KMS-11 (cell line): ENCODE measurements around the gene FAM193A.

Source experiments
- H2AFZ ChIP-seq: fragments of 200-600 bp; sonication (generic); 2 replicates; pipeline ENCODE4 v1.6.1; 2016; ENCODE audit warnings: antibody characterized with exemption, mixed run types, low read depth
- H3K27ac ChIP-seq: fragments of 200-600 bp; sonication (generic); 2 replicates; pipeline ENCODE4 v1.6.1; 2016; ENCODE audit warnings: mild to moderate bottlenecking, mixed run types
- H3K27me3 ChIP-seq: fragments of 200-600 bp; sonication (generic); 2 replicates; pipeline ENCODE4 v1.6.1; 2017; ENCODE audit warnings: mild to moderate bottlenecking, low read depth, mixed run types, moderate library complexity; ENCODE audit not compliant: insufficient read depth
- H3K36me3 ChIP-seq: fragments of 200-600 bp; sonication (generic); 2 replicates; pipeline ENCODE4 v1.6.1; 2017; ENCODE audit warnings: mild to moderate bottlenecking, mixed run types; ENCODE audit not compliant: insufficient read depth
- H3K4me1 ChIP-seq: fragments of 200-600 bp; sonication (generic); 2 replicates; pipeline ENCODE4 v1.6.1; 2016; ENCODE audit warnings: mild to moderate bottlenecking, low read depth, mixed run types; ENCODE audit not compliant: poor library complexity, severe bottlenecking
- H3K4me2 ChIP-seq: fragments of 200-600 bp; sonication (generic); 2 replicates; pipeline ENCODE4 v1.7.0; 2016; ENCODE audit warnings: mild to moderate bottlenecking, mixed run types
- H3K4me3 ChIP-seq: fragments of 200-600 bp; sonication (generic); IDR thresholded peaks from 2 replicates; pipeline ENCODE4 v1.6.1; 2017; ENCODE audit warnings: low read depth, low read length, mixed read lengths; ENCODE audit not compliant: insufficient read depth
- H3K79me2 ChIP-seq: fragments of 200-600 bp; sonication (generic); 2 replicates; pipeline ENCODE4 v1.6.1; 2016; ENCODE audit warnings: low read depth, mixed run types; ENCODE audit not compliant: insufficient read depth
- H3K9ac ChIP-seq: fragments of 200-600 bp; sonication (generic); 2 replicates; pipeline ENCODE4 v1.6.1; 2016; ENCODE audit warnings: mild to moderate bottlenecking, mixed run types
- H4K20me1 ChIP-seq: fragments of 200-600 bp; sonication (generic); 2 replicates; pipeline ENCODE4 v1.6.1; 2016; ENCODE audit warnings: mild to moderate bottlenecking, mixed run types; ENCODE audit not compliant: insufficient read depth
- TF ChIP-seq, protein P1 (sequence below): fragments of 200-600 bp; sonication (generic); conservative IDR thresholded peaks from 2 replicates; pipeline ENCODE4 v1.6.1; 2017; ENCODE audit warnings: low read depth, mild to moderate bottlenecking, antibody characterized with exemption, low read length, moderate library complexity, mixed read lengths

The FAM193A gene

DNA sequence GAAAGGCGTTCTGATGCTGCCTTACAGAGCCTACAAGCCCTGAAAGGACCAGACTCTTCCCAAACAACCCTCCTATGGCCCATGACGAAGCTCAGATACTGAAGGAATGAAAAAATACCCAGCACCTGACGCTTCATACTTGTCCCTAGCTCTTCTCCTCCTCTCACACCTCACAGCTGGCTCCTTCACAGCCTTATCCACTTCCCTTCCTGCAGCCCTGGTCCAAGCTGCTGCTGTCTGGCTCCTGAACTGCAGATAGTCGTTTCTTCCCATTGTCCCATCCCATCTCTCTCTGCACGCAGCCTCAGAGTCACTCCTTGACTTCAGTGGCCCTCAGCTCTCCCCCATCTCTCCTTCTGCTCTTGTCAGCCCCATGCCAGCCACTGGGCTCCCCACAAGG lies 56.6 kb downstream of the FAM193A start:
- Histone ChIP-seq H3K27me3 (no peaks in the 10 kb centered on the region), H3K4me3 (no peak overlapping the region), H4K20me1 (no peaks in the 10 kb centered on the region), H3K79me2 (peaks cover 32% of the 10 kb centered on the region), H3K36me3 (no peaks in the 10 kb centered on the region), H3K27ac (no peak overlapping the region), H3K4me1 (peaks cover 21% of the 10 kb centered on the region), H3K9ac (no peak overlapping the region), H2AFZ (no peak overlapping the region), H3K4me2 (no peak overlapping the region)
- TF ChIP-seq, protein P1, sequence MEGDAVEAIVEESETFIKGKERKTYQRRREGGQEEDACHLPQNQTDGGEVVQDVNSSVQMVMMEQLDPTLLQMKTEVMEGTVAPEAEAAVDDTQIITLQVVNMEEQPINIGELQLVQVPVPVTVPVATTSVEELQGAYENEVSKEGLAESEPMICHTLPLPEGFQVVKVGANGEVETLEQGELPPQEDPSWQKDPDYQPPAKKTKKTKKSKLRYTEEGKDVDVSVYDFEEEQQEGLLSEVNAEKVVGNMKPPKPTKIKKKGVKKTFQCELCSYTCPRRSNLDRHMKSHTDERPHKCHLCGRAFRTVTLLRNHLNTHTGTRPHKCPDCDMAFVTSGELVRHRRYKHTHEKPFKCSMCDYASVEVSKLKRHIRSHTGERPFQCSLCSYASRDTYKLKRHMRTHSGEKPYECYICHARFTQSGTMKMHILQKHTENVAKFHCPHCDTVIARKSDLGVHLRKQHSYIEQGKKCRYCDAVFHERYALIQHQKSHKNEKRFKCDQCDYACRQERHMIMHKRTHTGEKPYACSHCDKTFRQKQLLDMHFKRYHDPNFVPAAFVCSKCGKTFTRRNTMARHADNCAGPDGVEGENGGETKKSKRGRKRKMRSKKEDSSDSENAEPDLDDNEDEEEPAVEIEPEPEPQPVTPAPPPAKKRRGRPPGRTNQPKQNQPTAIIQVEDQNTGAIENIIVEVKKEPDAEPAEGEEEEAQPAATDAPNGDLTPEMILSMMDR = no peak

DNA sequence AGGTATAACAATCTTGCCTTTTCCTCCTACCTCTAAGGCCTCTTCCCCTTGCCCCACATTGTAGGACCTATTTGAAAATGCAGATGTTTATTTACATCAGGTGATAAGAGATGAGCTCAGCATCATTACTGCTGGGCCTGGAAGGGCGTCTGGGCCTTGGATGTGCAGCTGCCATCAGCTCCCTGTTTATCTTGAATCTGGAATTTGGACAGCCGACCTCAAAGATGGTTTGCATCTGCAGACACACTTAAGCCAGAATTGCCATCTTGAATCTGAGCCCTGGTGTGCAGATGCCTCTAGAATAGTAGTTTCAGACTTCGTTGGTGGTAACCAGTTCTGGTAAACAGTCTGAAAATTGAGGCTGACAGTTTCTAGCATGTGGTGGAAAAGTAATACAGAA lies 59.0 kb downstream of the FAM193A start:
- Histone ChIP-seq H3K4me2 (no peak overlapping the region), H4K20me1 (no peaks in the 10 kb centered on the region), H3K27ac (no peak overlapping the region), H3K79me2 (peaks cover 28% of the 10 kb centered on the region; the same call in 1 of the 2 replicates), H3K9ac (no peak overlapping the region), H3K4me1 (peaks cover 26% of the 10 kb centered on the region), H3K36me3 (no peaks in the 10 kb centered on the region), H2AFZ (no peak overlapping the region), H3K27me3 (no peaks in the 10 kb centered on the region), H3K4me3 (no peak overlapping the region)
- TF ChIP-seq, protein P1 = no peak

DNA sequence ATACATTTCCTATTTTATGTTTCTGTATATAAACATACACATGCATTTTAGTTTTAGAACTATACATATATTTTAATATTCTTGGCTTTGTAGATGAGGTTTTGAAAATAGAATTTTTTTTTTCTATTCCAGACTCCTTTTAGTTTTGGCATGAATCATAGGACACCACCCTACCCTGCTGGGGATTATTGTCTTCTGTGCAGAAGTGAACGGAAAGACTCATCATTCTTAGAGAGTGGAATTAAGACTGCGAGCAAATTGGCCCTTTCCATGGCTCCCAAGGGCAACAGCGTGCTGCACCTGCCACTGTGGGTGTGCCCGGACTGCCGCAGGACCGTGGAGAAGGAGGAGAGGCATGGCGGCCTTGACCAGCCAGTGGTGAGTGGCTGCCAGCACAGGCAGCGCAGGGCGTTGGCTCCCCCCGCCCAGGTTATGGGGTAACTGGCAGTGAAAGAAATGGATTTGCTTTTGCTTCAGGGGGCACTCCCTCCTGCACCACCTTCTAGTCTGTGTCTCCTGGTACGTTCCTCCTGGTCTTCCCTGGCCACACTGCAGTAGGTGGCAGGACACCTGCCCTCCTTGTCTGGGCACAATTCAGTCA lies 59.6 kb downstream of the FAM193A start:
- H3K27me3 ChIP-seq = no peaks in the 10 kb centered on the region
- no peak overlapping the region for H3K4me2 ChIP-seq
- no peak overlapping the region for H3K4me3 ChIP-seq
- no peaks in the 10 kb centered on the region for H3K36me3 ChIP-seq
- no peak overlapping the region for H2AFZ ChIP-seq
- H4K20me1 ChIP-seq = no peaks in the 10 kb centered on the region
- TF ChIP-seq, protein P1 = no peak
- H3K4me1 ChIP-seq = peaks cover 26% of the 10 kb centered on the region
- no peak overlapping the region for H3K27ac ChIP-seq
- no peak overlapping the region for H3K9ac ChIP-seq
- H3K79me2 ChIP-seq = peaks cover 32% of the 10 kb centered on the region; the same call in 1 of the 2 replicates

DNA sequence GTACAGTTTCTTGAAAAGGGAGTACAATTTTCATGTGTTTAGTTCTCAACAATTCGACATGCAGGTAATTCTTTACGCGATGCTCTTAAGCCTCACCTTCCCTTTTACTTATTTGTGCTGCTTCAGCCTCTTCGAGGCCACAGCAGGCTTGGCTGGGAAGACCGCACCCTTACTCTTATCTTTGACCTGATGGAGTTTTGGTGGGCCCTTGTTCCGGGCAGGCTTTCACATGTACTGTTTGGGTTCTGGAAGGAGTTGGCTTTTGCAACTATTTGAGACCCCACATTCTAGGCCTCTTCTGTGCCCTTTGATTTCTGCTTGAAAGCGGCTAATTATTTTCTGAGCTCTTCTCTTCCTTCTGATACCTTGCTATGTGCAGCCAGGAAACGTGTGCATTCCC lies 60.2 kb downstream of the FAM193A start:
- no peaks in the 10 kb centered on the region for H3K36me3 ChIP-seq
- H2AFZ ChIP-seq = no peak overlapping the region
- peaks cover 26% of the 10 kb centered on the region for H3K4me1 ChIP-seq
- no peak overlapping the region for H3K27ac ChIP-seq
- H3K4me3 ChIP-seq = no peak overlapping the region
- TF ChIP-seq, protein P1 = no peak
- H4K20me1 ChIP-seq = no peaks in the 10 kb centered on the region
- no peaks in the 10 kb centered on the region for H3K27me3 ChIP-seq
- no peak overlapping the region for H3K9ac ChIP-seq
- peaks cover 32% of the 10 kb centered on the region; the same call in 1 of the 2 replicates for H3K79me2 ChIP-seq
- H3K4me2 ChIP-seq = no peak overlapping the region
